GM12801 (cell line): ENCODE data around the gene SYAP1.

ENCODE experiments used
- TF ChIP-seq, protein P1 (sequence below): IDR thresholded peaks from one replicate; pipeline ENCODE4 v1.5.1; 2011; ENCODE audit warnings: control low read depth; ENCODE audit not compliant: insufficient read length; ENCODE audit errors: extremely low read depth

SYAP1 gene

DNA sequence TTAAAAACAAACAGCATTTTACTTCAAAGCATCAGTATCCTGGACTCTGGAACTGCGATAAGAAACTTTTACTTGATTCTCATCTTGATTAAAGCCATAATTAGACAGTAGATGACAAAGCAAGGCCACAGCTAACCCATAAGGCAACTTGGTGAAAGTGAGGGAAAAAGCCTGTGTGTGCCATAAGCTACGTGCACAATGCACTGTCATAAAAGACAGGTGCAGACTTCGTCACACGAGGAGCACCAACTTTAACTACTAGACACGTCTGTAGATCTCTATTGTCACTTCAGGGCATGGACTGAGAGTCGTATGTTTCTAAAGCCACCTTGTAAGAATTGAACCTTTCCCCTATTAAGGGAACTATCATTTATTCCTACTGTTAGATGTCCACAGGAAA is 20.0 kb upstream of the SYAP1 start:
- TF ChIP-seq, protein P1, sequence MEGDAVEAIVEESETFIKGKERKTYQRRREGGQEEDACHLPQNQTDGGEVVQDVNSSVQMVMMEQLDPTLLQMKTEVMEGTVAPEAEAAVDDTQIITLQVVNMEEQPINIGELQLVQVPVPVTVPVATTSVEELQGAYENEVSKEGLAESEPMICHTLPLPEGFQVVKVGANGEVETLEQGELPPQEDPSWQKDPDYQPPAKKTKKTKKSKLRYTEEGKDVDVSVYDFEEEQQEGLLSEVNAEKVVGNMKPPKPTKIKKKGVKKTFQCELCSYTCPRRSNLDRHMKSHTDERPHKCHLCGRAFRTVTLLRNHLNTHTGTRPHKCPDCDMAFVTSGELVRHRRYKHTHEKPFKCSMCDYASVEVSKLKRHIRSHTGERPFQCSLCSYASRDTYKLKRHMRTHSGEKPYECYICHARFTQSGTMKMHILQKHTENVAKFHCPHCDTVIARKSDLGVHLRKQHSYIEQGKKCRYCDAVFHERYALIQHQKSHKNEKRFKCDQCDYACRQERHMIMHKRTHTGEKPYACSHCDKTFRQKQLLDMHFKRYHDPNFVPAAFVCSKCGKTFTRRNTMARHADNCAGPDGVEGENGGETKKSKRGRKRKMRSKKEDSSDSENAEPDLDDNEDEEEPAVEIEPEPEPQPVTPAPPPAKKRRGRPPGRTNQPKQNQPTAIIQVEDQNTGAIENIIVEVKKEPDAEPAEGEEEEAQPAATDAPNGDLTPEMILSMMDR: no peak

DNA sequence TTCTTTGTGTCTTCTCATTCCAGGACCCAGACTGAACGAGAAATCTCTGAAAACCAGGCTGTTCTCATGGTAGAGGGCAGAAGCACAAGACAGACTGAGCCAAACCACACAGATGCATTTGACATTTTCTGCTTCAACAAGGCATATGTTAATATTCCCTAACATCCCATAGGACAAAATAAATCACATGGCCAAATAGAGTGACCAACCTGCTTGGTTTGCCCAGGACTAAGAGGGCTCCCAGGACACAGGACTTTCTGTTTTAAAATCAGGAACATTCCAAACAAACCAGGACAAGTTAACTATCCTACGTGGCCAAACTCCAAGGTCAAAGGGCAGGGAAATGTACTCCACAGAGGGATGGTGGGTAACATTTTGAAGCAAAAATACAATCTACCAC is 18.7 kb upstream of the SYAP1 start:
- TF ChIP-seq, protein P1: no peak

DNA sequence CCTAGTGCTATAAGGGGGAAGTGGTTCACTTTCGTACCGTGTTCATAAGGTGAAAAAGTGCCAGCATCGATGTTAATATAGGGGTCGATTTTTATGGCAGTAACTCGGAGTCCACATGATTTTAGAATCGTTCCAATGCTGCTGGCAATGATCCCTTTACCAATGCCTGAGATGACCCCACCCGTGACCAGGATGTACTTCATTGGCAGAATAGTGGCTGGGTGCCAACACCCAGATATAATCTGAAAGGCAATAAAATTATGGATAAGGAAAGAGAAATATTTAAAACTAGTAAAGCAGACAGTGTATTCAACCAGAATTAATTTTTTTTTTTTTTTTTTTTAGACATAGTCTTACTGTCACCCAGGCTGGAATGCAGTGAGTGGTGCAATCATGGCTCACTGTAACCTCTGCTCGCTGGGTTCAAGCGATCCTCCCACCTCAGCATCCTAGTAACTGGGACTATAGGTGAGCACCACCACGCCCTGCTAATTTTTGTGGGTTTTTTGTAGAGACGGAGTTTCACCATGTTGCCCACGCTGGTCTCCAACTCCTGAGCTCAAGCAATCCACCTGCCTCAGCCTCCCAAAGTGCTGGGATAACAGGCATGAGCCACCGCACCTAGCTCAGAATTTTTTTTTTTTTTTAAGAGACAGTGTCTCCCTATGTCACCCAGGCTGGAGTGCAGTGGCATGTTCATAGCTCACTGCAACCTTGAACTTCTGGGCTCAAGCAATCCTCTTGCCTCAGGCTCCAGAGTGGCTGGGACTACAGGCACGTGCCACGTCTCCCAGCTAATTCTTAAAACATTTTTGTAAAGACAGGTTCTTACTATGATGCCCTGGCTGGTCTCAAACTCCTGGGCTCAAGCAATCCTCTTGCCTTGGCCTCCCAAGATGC is 16.5 kb upstream of the SYAP1 start:
- TF ChIP-seq, protein P1: no peak

DNA sequence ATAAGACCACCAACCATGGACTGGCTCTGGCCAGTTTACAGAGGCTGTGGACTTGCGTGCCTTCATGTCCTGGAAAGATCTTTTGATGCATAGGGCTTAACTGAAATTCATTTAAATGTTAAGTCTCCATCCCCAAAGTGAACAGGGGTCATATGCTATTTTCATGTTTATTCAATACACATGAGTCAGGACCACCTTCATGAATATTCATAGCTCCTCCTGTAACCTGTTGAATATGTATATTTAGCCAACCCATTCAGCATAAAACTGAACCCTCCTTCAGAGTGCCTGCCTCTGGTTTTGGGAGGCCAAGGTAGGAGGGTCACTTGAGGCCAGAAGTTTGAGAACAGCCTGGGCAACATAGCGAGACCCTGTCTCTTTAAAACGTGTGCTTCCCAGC is 14.0 kb upstream of the SYAP1 start:
- TF ChIP-seq, protein P1: no peak

DNA sequence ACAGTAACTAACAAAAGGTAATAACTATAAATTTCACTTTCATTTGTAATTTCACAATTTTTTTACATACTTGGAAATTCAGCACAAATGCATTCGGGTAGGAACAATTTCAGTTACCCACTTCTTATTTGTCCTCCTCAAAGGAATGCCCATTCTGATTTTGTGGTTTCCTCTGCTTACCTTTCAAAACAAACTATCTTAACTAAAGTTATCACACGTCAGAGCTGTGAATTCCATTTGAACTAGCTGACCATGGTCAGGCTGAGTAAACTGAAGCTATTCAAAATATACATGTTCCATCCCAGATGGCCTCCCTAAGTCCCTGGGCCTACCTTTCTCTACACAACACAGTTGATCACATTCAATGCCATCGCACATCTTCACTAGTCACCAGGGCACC is 11.4 kb upstream of the SYAP1 start:
- TF ChIP-seq, protein P1: no peak

DNA sequence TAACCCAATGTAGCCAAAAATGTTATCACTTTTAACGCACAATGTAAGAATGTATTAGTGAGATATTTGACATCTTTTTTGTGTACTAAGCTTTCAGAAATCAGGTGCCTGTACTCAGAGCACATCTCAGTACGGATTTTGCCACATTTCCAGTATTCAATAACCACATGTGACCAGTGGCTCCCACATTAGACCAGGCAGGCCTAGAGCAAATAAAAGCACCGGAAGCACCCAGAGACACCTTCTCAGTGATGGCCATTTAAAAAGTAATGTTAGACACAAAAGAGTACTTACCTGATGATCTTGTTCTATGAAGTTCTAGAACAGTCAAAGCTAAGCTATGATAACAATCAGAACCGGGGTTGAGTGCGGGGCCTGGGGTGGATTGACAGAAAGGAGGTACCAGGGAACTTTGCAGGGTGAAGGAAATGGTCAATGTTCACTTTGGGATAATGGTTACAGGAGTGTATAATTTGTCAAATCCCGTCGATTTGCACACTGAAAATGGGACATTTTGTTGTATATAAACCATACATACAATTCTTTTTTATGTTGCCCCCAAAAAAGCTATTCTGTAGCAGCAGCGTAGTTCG is 8.1 kb upstream of the SYAP1 start:
- TF ChIP-seq, protein P1: no peak

DNA sequence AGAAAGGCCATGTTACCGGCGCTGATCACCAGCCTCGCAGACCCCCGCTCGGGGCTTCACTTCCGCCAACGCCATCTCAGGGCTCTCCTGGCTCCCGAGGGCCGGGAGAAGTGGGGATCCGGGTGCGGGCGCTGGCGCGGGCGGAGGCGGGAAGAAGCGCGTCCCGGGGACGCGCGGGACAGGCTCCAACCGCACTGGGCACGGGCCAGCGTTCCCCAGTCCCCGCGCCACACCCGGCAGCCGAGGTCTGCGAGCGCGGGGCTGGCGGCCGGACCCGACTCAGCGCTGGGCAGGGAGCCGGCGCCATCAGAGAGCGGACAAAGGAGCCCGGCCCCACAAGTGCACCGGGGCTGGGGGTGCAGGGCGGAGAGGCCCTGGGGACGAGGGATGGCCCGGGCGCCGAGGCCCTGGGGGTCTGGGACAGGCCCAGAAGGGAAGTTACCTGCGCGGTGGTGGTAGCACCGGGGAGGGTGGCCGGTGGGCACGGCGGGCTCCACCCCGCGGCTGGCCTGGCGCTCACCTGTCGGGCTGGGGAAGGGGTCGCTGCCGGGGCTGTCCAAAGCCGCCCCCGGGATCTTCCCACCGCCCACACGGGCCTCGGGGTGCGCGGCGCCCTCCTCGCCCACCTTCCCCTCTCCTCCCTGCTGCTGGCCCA is 7.4 kb upstream of the SYAP1 start:
- TF ChIP-seq, protein P1: no peak
